Testis (tissue), 3 donors: ENCODE measurements around the gene EPHX1. TPM values are rescaled to one million over a fixed set of nuclear protein-coding genes. Genes with fewer than 3 reads are reported as not detected.

Source experiments
- DNase-seq: peaks from one replicate; pipeline ENCODE4 v3.0.0-alpha.2; 2019
- H3K27ac ChIP-seq, 2 donors: fragments of 200-600 bp; sonication (generic); one replicate each; pipeline ENCODE4 v1.5.1; 2019
- H3K27me3 ChIP-seq: fragments of 200-600 bp; sonication (generic); one replicate; pipeline ENCODE4 v1.5.1; 2019
- H3K36me3 ChIP-seq: fragments of 200-600 bp; sonication (generic); one replicate; pipeline ENCODE4 v1.5.1; 2017; ENCODE audit warnings: low read depth; ENCODE audit errors: missing control alignments
- H3K4me1 ChIP-seq: fragments of 200-600 bp; sonication (generic); one replicate; pipeline ENCODE4 v1.5.1; 2019
- H3K4me3 ChIP-seq, 2 donors: fragments of 200-600 bp; sonication (generic); one replicate each; pipeline ENCODE4 v1.5.1; 2017 to 2019
- H3K9me3 ChIP-seq: fragments of 200-600 bp; sonication (generic); one replicate; pipeline ENCODE4 v1.5.1; 2017
- POLR2A ChIP-seq: fragments of 450-650 bp; IDR thresholded peaks from one replicate; pipeline ENCODE4 v1.6.1; 2017; ENCODE audit warnings: antibody characterized with exemption, mild to moderate bottlenecking, moderate library complexity
- WGBS, 2 donors: methylation state at CpG; one replicate each; pipeline ENCODE4 v1.1.5; 2018; 5-methylcytosine and 5-hydroxymethylcytosine counted together
- intact Hi-C: fragments of 100-400 bp; cut with DNase I; formaldehyde crosslinking; loops from one replicate; pipeline ENCODE4 v1.15.1; 2023; ENCODE audit warnings: low total_unique reads
- polyA plus RNA-seq: library from polyadenylated mRNA; stranded (reverse); fragments of 350-450 nt; fragmentation: Illumina TruSeq; extraction: RNeasy Lipid Tissue Mini Kit (QIAGEN cat#74804); gene quantifications from one replicate; pipeline ENCODE4 v1.2.3, GENCODE V29; 2014; ENCODE audit warnings: low read depth, low replicate concordance; ENCODE audit not compliant: insufficient read depth
- total RNA-seq, 2 donors: library from RNA; depleted of rRNA; stranded (reverse); fragments of >200 nt; gene quantifications; one replicate each; pipeline ENCODE4 v1.2.3, GENCODE V29; 2016
- TF ChIP-seq, protein P1 (sequence below), 3 experiments: fragments of 450-650 bp in 2 of 3; fragments of 200-600 bp in 1 of 3; sonication (generic) in 1 of 3; IDR thresholded peaks; one replicate each; pipeline ENCODE4 v1.5.1; 2016 to 2019; ENCODE audit warnings: antibody characterized with exemption in 3 of 3, mild to moderate bottlenecking in 2 of 3, moderate library complexity in 1 of 3

EPHX1 gene
- total and polyA plus RNA-seq, 3 donors from 2014 or later = 145 to 173 (median 161) TPM

DNA sequence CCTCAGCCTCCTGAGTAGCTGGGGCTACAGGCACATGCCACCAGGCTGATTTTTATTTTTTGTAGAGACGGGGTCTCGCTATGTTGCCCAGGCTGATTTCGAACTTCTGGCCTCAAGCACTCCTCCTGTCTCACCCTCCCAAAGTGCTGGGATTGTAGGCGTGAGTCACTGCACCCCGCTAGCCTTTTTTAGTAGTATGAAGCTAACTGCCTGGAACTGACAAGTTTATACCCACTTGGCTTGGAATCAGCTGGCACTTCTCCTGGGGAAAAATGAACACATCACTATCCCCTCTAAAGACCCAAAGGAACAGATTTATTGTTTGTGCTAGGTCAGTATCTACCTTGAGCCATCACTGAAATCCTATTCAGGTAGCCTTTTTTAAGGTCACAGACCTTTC is 53.2 kb downstream of the EPHX1 start:
- H3K4me1 ChIP-seq = no peaks in the 10 kb centered on the region
- H3K27ac ChIP-seq = no peak overlapping the region
- WGBS, 2 donors = 95 to 97% methylated on average over 5 of the region's 5 CpGs
- H3K9me3 ChIP-seq = no peaks in the 10 kb centered on the region
- DNase-seq = no peak
- H3K36me3 ChIP-seq = no peaks in the 10 kb centered on the region
- intact Hi-C loops = no loop called here
- no peak for TF ChIP-seq POLR2A
- no peaks in the 10 kb centered on the region for H3K27me3 ChIP-seq
- H3K4me3 ChIP-seq = no peak overlapping the region

DNA sequence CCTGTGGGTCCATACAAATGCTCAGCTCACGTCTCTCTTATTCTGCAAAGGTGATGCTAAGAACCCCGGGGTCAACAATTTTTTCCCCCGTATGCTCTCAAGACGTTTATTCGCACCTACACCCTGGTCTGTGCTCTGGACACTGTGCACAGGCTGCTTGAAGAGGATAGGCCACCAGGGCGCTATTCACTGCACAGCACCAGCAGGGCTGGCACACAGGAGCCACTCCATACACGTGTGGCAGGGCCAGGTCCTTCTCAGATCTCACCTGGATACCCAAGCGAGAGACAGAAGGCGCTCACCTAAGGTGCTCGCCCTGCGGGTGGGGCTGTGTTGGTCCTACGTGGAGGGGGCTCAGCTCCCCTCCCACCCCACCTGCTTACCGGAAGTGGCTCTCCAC is 55.6 kb downstream of the EPHX1 start:
- Histone ChIP-seq H3K4me3 (no peak overlapping the region), H3K4me1 (no peaks in the 10 kb centered on the region), H3K27ac (no peak overlapping the region), H3K27me3 (no peaks in the 10 kb centered on the region), H3K9me3 (no peaks in the 10 kb centered on the region), H3K36me3 (no peaks in the 10 kb centered on the region)
- no peak for TF ChIP-seq POLR2A
- TF ChIP-seq, protein P1, sequence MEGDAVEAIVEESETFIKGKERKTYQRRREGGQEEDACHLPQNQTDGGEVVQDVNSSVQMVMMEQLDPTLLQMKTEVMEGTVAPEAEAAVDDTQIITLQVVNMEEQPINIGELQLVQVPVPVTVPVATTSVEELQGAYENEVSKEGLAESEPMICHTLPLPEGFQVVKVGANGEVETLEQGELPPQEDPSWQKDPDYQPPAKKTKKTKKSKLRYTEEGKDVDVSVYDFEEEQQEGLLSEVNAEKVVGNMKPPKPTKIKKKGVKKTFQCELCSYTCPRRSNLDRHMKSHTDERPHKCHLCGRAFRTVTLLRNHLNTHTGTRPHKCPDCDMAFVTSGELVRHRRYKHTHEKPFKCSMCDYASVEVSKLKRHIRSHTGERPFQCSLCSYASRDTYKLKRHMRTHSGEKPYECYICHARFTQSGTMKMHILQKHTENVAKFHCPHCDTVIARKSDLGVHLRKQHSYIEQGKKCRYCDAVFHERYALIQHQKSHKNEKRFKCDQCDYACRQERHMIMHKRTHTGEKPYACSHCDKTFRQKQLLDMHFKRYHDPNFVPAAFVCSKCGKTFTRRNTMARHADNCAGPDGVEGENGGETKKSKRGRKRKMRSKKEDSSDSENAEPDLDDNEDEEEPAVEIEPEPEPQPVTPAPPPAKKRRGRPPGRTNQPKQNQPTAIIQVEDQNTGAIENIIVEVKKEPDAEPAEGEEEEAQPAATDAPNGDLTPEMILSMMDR (IDR thresholded peaks at IDR 0.05) = no peak
- DNase-seq = no peak
- 89 to 93% methylated on average over 7 to 13 of the region's 13 CpGs for WGBS, 2 donors
- intact Hi-C loops = no loop called here

DNA sequence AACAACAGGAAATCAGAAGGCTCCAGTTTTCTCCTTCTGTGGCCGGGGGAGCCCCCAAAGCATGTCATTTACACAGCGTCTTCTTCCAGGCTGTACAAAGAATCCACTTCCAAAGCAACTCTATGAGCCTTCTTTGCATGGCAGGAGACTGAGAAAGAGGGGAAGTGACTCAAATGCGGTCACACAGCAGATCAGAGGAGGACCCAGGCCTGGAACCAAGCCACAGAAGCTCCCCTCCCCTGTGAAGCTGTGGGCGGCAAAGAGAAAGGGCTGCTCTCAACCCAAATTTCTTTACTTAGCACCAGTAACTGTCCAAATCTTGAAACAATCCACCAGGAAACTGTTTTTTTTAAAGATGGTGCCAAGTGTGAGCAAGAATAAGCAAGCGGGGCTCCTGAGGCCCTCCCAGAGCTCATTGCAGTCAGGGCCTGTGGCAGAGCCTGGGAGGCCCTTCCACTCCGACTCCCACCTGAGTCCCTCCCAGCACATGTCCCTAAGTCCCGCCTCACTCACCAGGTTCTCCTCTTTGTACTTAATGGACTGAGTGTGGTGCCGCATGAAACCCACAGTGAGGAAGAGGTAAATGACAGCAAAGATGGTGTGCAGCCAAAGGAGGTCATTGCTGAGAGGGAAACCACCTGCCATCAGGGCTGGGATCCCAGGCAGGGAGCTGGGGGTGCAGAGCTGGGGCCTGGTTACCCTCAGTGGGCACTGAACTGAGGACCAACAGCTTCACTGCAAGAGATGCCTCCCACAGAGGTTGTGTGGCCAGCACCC is 56.3 kb downstream of the EPHX1 start:
- no peaks in the 10 kb centered on the region for H3K4me1 ChIP-seq
- no peak for DNase-seq
- H3K27me3 ChIP-seq = no peaks in the 10 kb centered on the region
- H3K9me3 ChIP-seq = no peaks in the 10 kb centered on the region
- TF ChIP-seq, protein P1 (IDR thresholded peaks at IDR 0.05) = no peak
- TF ChIP-seq POLR2A = no peak
- 80 to 86% methylated on average over 8 of the region's 8 CpGs for WGBS, 2 donors
- no peaks in the 10 kb centered on the region for H3K36me3 ChIP-seq
- H3K27ac ChIP-seq = no peak overlapping the region
- no peak overlapping the region for H3K4me3 ChIP-seq
- intact Hi-C loops = no loop called here

DNA sequence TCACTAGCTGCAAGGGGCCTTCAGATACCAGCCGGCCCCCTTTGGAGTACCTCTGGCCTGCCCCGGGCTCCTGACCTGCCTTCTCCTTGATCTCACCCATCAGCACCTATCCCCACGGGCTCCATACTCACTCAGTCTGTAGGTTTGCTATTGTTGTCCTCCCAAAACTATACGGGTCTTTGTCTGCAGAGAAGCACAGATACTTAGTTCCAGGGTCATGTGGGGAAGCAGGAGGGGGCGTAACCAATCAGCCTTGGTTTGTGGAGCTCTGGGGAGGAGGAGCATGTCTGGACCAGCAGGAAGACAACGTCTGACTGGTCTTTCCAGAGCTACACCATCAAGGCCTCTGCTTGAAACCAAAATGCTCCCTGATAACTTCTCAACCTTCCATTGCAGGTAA is 57.1 kb downstream of the EPHX1 start:
- H3K27ac ChIP-seq = no peak overlapping the region
- WGBS, 2 donors = 69 to 85% methylated on average over 5 to 6 of the region's 6 CpGs

DNA sequence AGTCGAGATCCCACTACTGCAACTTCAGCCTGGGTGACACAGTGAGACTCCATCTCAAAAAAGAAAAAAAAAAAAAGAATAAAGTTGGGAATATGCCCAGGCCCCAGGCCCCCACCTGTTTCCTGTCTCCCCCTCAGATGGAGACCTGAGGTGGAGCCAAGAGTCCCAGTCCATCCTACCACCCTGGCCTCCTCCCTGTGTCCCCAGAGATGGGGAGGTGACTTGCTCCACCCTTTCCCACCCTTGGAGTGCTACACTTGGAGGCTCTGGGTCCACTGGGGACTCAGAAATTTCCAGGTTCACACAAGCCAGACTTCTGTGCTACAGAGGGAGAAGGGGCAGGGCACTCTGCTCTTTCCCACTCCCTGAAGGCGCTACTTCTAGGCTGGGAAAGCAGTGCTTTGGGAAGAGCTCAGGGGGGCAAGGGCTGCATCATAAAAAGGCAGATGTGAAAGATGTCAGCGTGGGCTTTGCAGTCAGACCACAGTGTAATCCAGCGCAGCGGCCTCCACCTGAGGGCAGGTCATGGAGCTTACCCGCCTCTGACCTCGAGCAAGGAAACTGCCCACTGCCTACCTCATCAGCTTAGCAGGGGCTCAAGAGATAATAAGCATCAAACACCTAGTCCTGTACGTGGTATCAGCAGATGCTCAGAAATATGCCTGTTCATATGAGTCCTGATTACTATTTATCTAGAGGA is 58.9 kb downstream of the EPHX1 start:
- Histone ChIP-seq H3K4me3 (no peak overlapping the region), H3K36me3 (no peaks in the 10 kb centered on the region), H3K27me3 (no peaks in the 10 kb centered on the region), H3K4me1 (no peaks in the 10 kb centered on the region), H3K9me3 (no peaks in the 10 kb centered on the region), H3K27ac (no peak overlapping the region)
- intact Hi-C loops = no loop called here
- no peak for DNase-seq
- TF ChIP-seq, protein P1 (IDR thresholded peaks at IDR 0.05) = no peak
- TF ChIP-seq POLR2A = no peak
- 80 to 87% methylated on average over 6 to 8 of the region's 8 CpGs for WGBS, 2 donors

More for the DNA sequence above, 57.1 kb downstream of the EPHX1 start:
- no peaks in the 10 kb centered on the region for H3K9me3 ChIP-seq
- no peak for DNase-seq
- H3K4me3 ChIP-seq = no peak overlapping the region
- intact Hi-C loops = no loop called here
- TF ChIP-seq, protein P1 (IDR thresholded peaks at IDR 0.05) = no peak
- no peak for TF ChIP-seq POLR2A
- no peaks in the 10 kb centered on the region for H3K27me3 ChIP-seq
- no peaks in the 10 kb centered on the region for H3K36me3 ChIP-seq
- H3K4me1 ChIP-seq = no peaks in the 10 kb centered on the region
